K562 (cell line): ENCODE data around the gene INPP4B. TPM values are rescaled to one million over a fixed set of nuclear protein-coding genes. Genes with fewer than 3 reads are reported as not detected.
"Not testable (repeated sequence)": the region's sequence is repeated elsewhere in the genome, so short reads cannot be mapped to it uniquely, and the experiment has no call there.

Experiments used
- ATAC-seq: fragments of 200-7000 bp; cut with Tn5 transposase; 3 replicates; pipeline ENCODE4 v1.9.1; 2020; ENCODE audit warnings: moderate library complexity
- BruUV-seq: library from RNA; stranded (reverse); fragments of 400-500 nt; replicated peaks from 2 replicates; lab custom pipeline; 2021; lab: Mats Ljungman, UMichigan
- CTCF ChIA-PET: fragments of 300-600 bp; formaldehyde crosslinking; extraction: SDS; loops from one replicate; lab custom pipeline; 2021; ENCODE audit warnings: low intra/inter-chr PET ratio; lab: Yijun Ruan, JAX
- POLR2A ChIA-PET: fragments of 300-600, 350-650 bp; sonication (Branson Sonifier 250); formaldehyde crosslinking; extraction: SDS; loops from one replicate; lab custom pipeline; 2021; ENCODE audit warnings: antibody characterized with exemption, inconsistent platforms; lab: Yijun Ruan, JAX
- DNase-seq, 4 experiments: peaks; one replicate each; pipeline versions ENCODE4 v3.0.0 to v3.0.0-alpha.2; 2011 to 2018; ENCODE audit warnings: low spot score in 3 of 4, mixed read lengths in 3 of 4; ENCODE audit errors: extremely low read depth in 1 of 4
- FAIRE-seq: peaks from 2 replicates; lab custom pipeline; 2011; peaks lifted over from hg19 to GRCh38; lab: Jason Lieb, UNC
- H2AFZ ChIP-seq: 2 replicates; pipeline ENCODE4 v1.6.0; 2011; ENCODE audit warnings: low read depth, low read length, control low read depth, inconsistent platforms
- H3K27ac ChIP-seq: fragments of 200-600 bp; 3 replicates; pipeline ENCODE4 v1.8.0; 2011; ENCODE audit warnings: low read depth, mild to moderate bottlenecking, control low read depth, inconsistent platforms, low read length, moderate library complexity, mixed read lengths; ENCODE audit errors: extremely low read depth
- H3K27me3 ChIP-seq, 2 experiments: fragments of 300-600 bp in 1 of 2; 2 replicates in 1 of 2; 3 replicates in 1 of 2; pipeline versions ENCODE4 v1.6.0 to v1.8.0; 2011; ENCODE audit warnings: inconsistent platforms in 2 of 2, low read length in 2 of 2, mild to moderate bottlenecking in 1 of 2, mixed read lengths in 1 of 2, moderate library complexity in 1 of 2; ENCODE audit not compliant: control insufficient read depth in 2 of 2, insufficient read depth in 2 of 2
- H3K36me3 ChIP-seq: fragments of 300-600 bp; 3 replicates; pipeline ENCODE4 v1.8.0; 2011; ENCODE audit warnings: mild to moderate bottlenecking, low read length, inconsistent platforms; ENCODE audit not compliant: control insufficient read depth, insufficient read depth
- H3K4me1 ChIP-seq, 2 experiments: fragments of 200-600 bp in 1 of 2; replicated peaks in 1 of 2; 2 replicates in 1 of 2; 3 replicates in 1 of 2; pipeline versions ENCODE4 v1.5.1 to v1.8.0; 2011; ENCODE audit warnings: inconsistent platforms in 2 of 2, low read length in 2 of 2, mild to moderate bottlenecking in 1 of 2, mixed read lengths in 1 of 2, moderate library complexity in 1 of 2; ENCODE audit not compliant: control insufficient read depth in 2 of 2, insufficient read depth in 2 of 2
- H3K4me2 ChIP-seq: 2 replicates; pipeline ENCODE4 v1.6.1; 2011; ENCODE audit warnings: low read length, control low read depth, inconsistent platforms, mixed read lengths; ENCODE audit not compliant: insufficient read depth
- H3K4me3 ChIP-seq: fragments of 200-600 bp; sonication (generic), shearing (Covaris generic); 2 replicates; pipeline ENCODE4 v1.5.1; 2016; ENCODE audit warnings: control low read depth, inconsistent platforms
- H3K79me2 ChIP-seq: fragments of 200-600 bp; 3 replicates; pipeline ENCODE4 v1.8.0; 2011; ENCODE audit warnings: low read length, inconsistent platforms; ENCODE audit not compliant: control insufficient read depth, insufficient read depth
- H3K9ac ChIP-seq, 2 experiments: 2 replicates each; pipeline versions ENCODE4 v1.6.0 to v1.6.1; 2011; ENCODE audit warnings: low read depth in 2 of 2, low read length in 2 of 2, control low read depth in 1 of 2, inconsistent platforms in 1 of 2, mild to moderate bottlenecking in 1 of 2, mixed read lengths in 1 of 2; ENCODE audit not compliant: insufficient read depth in 1 of 2
- H3K9me1 ChIP-seq: one replicate; pipeline ENCODE4 v1.6.0; 2011; ENCODE audit warnings: inconsistent platforms, mild to moderate bottlenecking, low read length, moderate library complexity; ENCODE audit not compliant: control insufficient read depth, insufficient read depth
- H3K9me3 ChIP-seq: replicated peaks from 2 replicates; pipeline ENCODE4 v1.5.1; 2011; ENCODE audit warnings: low read depth, low read length, inconsistent platforms; ENCODE audit not compliant: control insufficient read depth, insufficient read depth
- H4K20me1 ChIP-seq: replicated peaks from 2 replicates; pipeline ENCODE4 v1.6.1; 2011; ENCODE audit warnings: low read length, inconsistent platforms, mixed read lengths; ENCODE audit not compliant: control insufficient read depth, insufficient read depth
- ELK1 ChIP-seq: sonication (generic); formaldehyde crosslinking; IDR thresholded peaks from 2 replicates; pipeline ENCODE4 v1.8.1; 2022; ENCODE audit warnings: missing genetic modification reagents
- FOXJ2 ChIP-seq: fragments of 200-800 bp; sonication (Bioruptor generic); IDR thresholded peaks from 2 replicates; pipeline ENCODE4 v1.6.1; 2016; ENCODE audit warnings: missing genetic modification characterization, missing compliant biosample characterization
- WGBS: fragments of 100-300 bp; shearing (Covaris generic); methylation state at CpG from one replicate; pipeline ENCODE4 v1.1.6; 2016; ENCODE audit warnings: low coverage, mixed read lengths; ENCODE audit not compliant: insufficient coverage; ENCODE audit errors: missing lambda C conversion rate; 5-methylcytosine and 5-hydroxymethylcytosine counted together
- in situ Hi-C: fragments of 300-500 bp; cut with MboI; formaldehyde crosslinking; loops from 4 replicates; pipeline ENCODE4 v1.15.0; 2018; ENCODE audit warnings: inconsistent platforms, mixed read lengths
- intact Hi-C: fragments of 100-400 bp; cut with micrococcal nuclease; formaldehyde crosslinking; loops from 2 replicates; pipeline ENCODE4 v1.14.2; 2022
- polyA plus RNA-seq, 8 experiments: library from polyadenylated mRNA; depleted of rRNA in 4 of 8; stranded (reverse) in 5 of 8; unstranded in 3 of 8; fragments of >200 nt; fragmentation: Nextera tagmentation in 2 of 8; fragmentation: Illumina TruSeq in 1 of 8; extraction: Ambion mirVana in 2 of 8; extraction: Trizol in 1 of 8; gene quantifications; 2 replicates each; pipeline versions ENCODE4 v1.2.1 to v1.2.3, GENCODE V29; 2011 to 2014; ENCODE audit warnings: inconsistent platforms in 1 of 8, missing spikeins in 1 of 8
- total RNA-seq, 7 experiments: library from RNA; depleted of rRNA in 6 of 7; stranded (reverse); fragments of >200 nt in 6 of 7; fragmentation: Illumina TruSeq in 2 of 7; extraction: Trizol in 2 of 7; gene quantifications; 2 replicates each; pipeline versions ENCODE4 v1.2.1 to v1.2.3, GENCODE V29; 2011 to 2021; ENCODE audit warnings: low replicate concordance in 1 of 7

INPP4B gene
- total and polyA plus RNA-seq, 9 of the 15 experiments (the other 6 are each of a cell fraction or from before 2014, with no cell fraction given) = 0.04 to 0.11 TPM; not detected in 7

- DNase-seq (no peak), ATAC-seq (no peak), FAIRE-seq (no peak)
- Histone ChIP-seq H3K4me3 (no peak overlapping the region), H3K27me3 (no peaks in the 10 kb centered on the region), H3K4me2 (no peak overlapping the region), H3K4me1 (no peaks in the 10 kb centered on the region), H3K27ac (no peak overlapping the region), H3K9me3 (no peaks in the 10 kb centered on the region), H3K36me3 (no peaks in the 10 kb centered on the region), H3K9ac (no peak overlapping the region), H3K79me2 (no peaks in the 10 kb centered on the region), H3K9me1 (no peaks in the 10 kb centered on the region), H4K20me1 (no peaks in the 10 kb centered on the region), H2AFZ (no peak overlapping the region)
- POLR2A ChIA-PET = no interaction called here
- in situ Hi-C loops = no loop called here
- CTCF ChIA-PET = no interaction called here
- intact Hi-C loops = no loop called here
- WGBS = 0% methylated on average over 4 of the region's 4 CpGs
- TF ChIP-seq ELK1 (CRISPR knock-in tag) (no peak), FOXJ2 (tag) (no peak)
- no TSS peak for BruUV-seq
Measured at GRCh38 chr4:142645475-142646108, 200.5 kb downstream of the INPP4B start.

- intact Hi-C loops, H2AFZ ChIP-seq, BruUV-seq, CTCF ChIA-PET, in situ Hi-C loops, H3K27me3 ChIP-seq, H3K9ac ChIP-seq, H3K4me3 ChIP-seq, H3K9me3 ChIP-seq, FAIRE-seq, H3K36me3 ChIP-seq, H3K4me1 ChIP-seq, POLR2A ChIA-PET, H4K20me1 ChIP-seq, H3K4me2 ChIP-seq, H3K9me1 ChIP-seq, DNase-seq, H3K27ac ChIP-seq, H3K79me2 ChIP-seq, ATAC-seq: not testable (repeated sequence)
- 0% methylated on average over 1 of the region's 1 CpG for WGBS
Measured at GRCh38 chr4:142644628-142645027, 201.5 kb downstream of the INPP4B start.
